ENCODE measurements around the gene ARHGAP31. TPM values are rescaled to one million over a fixed set of nuclear protein-coding genes. Genes with fewer than 3 reads are reported as not detected.
"Not testable (repeated sequence)": the region's sequence is repeated elsewhere in the genome, so short reads cannot be mapped to it uniquely, and the experiment has no call there.

The ARHGAP31 gene
- total RNA-seq, 1 donor from 2014 or later, result 25.4 TPM

- DNase-seq (ENCODE audit: low spot score), result no peak
These were observed 801 bp downstream of the ARHGAP31 start for GRCh38 chr3:119294696-119295671.

DNA sequence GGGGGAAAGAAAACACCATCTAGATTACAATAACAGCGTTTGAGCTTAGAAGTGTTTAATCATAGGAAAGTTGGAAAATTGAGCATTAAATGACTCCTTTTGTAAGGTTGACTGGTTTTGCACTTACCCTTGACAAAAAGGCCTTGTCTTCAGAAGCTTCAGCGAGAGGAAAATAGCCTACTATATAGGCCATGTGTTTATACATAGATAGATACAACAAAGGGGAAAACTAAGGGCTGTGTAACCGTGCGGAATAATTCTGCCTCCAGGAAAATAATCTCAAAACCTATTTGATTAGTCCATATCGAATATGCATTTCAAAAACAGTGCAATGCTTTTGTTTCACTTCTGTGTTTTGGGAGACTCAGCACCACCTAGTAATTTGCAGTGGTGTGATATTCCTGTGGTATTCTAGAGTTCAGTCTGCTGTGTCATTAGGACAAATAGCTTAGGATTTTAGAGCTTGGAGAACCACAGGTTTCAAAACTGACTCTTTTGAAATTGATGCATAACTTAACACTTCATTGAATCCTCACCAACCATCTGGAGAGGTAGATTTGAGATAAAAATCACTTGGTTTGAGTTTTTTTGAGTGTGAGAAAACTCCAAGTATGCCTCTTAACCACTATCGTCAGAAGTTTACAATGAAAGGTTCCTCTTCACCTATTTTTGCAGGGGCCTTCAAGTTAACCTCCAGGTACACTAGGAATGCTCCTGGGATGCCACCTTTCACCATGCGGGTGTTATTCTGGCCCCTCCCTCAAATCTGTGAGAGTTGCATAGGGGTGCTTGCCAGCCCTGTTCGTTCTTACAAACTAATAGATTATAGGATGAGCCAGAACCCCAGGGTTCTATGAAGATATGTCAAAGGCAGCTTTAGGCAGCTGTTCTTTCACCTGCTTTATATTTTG lies 1.9 kb downstream of the ARHGAP31 start:
- no peak for DNase-seq (ENCODE audit: low spot score)

DNA sequence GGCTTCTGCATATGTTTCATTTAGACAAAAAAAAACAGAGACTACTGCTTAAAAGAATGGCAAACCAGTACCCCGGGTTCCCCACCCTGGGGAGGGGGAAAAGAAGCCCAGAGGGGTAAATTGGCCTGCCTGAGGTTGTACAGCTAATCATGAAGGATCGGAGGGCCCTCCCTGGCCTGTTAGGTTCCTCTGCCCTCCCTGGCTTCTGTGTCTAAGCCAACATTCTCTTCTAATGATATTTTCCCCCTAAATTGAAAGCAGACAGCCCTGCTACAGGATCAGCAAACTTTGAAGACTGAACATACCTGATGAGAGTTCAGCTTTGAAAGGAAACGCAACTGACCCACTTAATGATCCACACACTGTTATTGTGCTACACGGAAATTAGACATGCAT lies 2.5 kb downstream of the ARHGAP31 start:
- no peak for DNase-seq (ENCODE audit: low spot score)

DNA sequence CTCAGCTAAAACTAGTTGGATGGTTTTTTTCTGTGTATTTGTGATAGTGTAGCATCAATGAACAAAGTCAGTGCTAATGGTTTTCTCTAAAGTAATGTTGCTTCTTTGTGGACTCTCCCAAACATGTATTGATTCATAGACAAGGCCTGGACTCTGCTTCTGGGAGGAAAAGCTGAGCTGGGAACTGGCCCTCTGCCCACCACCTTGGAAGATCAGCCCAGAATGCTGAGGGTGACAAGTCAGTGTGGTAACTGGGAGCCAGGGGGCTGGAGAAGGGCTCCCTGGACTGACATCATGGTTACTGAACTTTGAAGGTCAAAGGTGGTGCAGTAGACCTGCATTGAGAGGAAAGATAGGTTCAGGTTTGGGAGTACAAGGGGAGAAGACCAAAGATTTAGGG lies 3.0 kb downstream of the ARHGAP31 start:
- DNase-seq (ENCODE audit: low spot score), result no peak

GRCh38 chr3:119298565-119298941 lies 4.4 kb downstream of the ARHGAP31 start:
- DNase-seq (ENCODE audit: low spot score), result no peak

DNA sequence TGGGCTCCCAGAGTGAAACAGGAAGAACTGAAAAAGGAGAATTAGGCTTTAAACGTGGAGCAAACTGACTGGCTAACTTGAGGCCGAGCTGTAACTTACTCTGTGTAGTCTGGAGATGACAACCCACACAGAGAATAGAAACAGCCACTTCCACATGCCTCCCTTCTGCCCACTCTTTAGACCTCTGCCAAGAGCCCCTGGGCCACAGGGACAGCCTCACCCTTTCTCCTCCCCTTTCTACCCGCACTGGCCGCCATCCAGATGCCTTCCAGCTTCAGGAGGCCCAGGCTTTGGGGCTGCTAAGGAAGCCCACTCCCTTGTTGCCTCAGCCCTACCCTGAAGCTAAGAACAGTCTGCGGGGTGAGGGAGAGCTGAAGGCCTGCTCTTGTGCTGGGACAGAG lies 6.8 kb downstream of the ARHGAP31 start:
- no peak for DNase-seq (ENCODE audit: low spot score)

DNA sequence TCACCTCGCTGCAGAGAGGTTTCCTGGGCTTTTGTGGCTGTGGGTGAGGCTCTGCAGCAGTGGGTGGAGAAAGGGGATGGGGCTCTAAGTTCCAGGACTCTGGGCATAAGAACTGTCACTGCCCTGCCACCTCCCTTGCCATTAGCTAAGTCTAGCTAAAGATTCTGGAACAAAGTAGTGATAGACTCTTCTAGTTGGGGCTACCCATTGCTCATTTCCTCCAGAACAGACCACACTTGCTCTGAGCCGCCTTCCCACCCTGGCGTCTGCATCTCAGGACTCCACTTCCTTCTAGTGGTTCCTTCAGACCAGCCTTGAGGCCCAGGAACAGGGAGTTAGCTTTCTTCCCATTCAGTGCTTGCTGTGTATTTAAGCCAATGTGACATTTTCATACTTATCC lies 7.5 kb downstream of the ARHGAP31 start:
- DNase-seq (ENCODE audit: low spot score), result no peak

- DNase-seq (ENCODE audit: low spot score), result no peak
These were observed 8.7 kb downstream of the ARHGAP31 start for GRCh38 chr3:119302697-119303551.

DNA sequence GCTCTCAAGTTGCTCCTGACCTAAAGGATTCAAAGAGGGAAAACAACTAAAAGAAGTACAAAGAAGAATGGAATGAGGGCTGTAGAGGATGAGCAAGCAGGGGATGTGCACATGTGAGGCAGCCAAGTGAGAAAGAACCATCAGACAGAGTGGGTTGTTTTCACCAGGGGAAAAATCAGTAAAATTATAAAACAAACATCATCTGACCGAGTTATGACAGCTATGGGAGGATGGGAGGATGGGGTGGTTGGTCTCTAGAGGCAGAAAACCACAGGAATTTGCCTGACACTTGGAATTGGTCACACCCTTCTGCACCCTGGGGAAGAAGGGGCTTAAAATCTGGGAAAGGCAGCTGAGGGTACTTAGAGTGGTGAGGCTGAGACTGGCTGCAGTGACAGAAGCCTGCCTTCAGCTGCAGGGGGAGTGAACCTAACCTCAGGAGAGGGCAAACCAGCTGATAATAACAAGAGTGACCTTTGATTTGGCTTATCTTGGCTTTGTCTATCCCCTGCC lies 10.1 kb downstream of the ARHGAP31 start:
- DNase-seq (ENCODE audit: low spot score), result no peak

- no peak for DNase-seq (ENCODE audit: low spot score)
These were observed 11.1 kb downstream of the ARHGAP31 start for GRCh38 chr3:119305286-119305685.

DNA sequence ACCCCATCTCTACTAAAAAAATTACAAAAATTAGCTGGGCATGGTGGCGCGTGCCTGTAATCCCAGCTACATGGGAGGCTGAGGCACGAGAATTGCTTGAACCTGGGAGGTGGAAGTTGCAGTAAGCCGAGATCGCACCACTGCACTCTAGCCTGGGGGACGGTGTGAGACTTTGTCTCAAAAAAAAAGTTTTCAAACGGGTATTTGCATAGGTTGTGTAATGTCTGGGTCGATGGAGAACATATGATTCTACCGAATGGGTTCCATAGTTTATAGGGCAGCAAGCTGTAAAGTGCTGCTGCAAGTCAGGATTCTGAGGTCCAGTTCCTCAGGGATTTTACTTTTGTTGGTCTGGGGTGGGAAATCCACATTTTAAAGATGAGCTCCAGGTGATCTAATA lies 12.2 kb downstream of the ARHGAP31 start:
- not testable (repeated sequence) for DNase-seq (ENCODE audit: low spot score)

GRCh38 chr3:119308355-119308754 lies 14.2 kb downstream of the ARHGAP31 start:
- no peak for DNase-seq (ENCODE audit: low spot score)

DNA sequence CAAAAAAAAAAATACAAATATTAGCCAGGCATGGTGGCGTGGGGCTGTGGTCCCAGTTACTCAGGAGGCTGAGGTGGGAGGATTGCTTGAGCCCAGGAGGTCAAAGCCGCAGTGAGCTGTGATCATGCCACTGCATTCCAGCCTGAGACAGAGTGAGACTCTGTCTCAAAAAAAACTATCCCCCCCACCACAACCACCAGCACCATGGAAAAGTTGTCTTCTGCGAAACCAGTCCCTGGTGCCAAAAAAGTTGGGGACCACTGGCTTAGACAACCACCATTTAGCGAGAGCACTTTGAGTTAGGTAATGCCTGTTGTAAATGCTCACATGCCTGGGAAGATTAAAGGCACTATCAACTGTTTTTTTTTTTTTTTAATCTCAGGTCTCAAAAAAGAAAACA lies 15.4 kb downstream of the ARHGAP31 start:
- DNase-seq (ENCODE audit: low spot score), result no peak

- DNase-seq (ENCODE audit: low spot score), result no peak
These were observed 15.9 kb downstream of the ARHGAP31 start for GRCh38 chr3:119310071-119310470.

DNA sequence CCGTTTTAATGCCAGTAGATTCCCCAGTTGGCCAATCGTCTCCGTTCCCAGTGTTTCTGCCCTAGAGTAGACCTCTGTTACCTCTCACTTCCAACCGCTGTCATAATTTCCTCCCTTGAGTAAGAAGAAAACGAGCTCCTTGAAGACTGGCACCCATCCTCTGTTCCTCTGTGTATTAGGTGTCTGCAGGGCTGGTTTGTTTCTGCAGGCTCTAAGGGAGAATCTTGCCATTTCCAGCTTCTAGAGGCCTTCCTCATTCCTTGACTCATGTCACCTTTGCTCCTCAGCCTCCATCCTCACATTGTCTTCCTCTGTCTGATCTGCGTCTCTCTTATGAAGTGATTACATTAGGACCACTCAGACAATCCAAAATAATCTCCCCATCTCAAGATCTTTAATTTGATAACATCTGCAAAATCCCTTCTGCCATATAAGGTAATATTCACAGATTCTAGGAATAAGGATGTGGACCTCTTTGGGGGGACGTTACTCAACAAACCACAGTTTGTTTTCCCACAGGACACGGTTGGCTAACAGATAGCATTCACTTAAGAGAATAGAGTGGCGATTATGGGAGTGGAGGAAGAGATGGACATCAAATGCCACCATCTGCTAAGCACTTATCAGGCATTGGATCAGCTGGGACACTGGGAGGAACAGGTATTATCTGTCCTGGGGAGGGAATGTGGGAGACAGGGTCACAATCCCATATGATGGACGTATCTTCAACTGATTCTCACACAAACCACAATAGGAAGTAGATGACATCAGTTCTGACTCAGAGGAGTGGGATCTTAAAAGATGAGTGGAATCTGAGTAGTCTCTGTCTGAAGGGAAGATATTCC lies 17.1 kb downstream of the ARHGAP31 start:
- no peak for DNase-seq (ENCODE audit: low spot score)

DNA sequence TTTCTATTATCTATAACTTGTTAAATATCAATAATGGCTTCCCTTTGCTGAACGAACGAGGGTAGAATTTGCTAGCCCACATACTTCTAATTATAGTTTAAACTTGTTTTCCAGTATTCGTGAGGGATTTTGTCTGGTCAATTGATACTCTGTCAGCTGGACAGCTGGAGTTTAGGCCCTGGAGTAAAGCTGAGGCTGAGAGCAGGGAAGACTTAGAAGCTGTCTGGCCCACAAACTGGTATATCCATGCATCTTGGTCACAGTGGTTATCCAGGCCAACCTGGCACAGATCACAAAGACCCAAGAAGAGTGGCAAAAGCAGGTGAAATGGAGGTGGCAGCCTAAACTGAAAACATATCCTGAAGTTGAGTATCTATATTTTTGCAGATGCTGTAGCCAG lies 19.3 kb downstream of the ARHGAP31 start:
- DNase-seq (ENCODE audit: low spot score), result no peak

DNA sequence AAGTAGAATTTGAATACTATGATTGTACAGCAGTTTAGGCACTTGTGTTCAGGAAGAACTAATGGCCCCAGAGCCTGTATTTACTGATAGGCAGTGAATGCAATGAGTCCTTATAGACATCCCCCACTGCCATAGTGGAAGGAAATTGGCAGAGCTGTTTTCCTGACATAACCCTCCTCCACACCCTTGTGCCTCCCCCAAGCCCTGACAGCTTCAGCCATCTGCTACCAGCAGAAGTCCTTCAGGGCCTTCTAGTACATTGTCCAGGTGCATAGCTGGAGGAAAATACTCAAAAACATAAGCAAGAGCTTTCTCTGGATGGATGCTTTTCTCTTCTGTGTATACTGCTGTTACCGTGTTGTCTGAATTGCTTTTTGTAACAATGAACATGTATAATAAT lies 20.6 kb downstream of the ARHGAP31 start:
- no peak for DNase-seq (ENCODE audit: low spot score)

- no peak for DNase-seq (ENCODE audit: low spot score)
These were observed 21.6 kb downstream of the ARHGAP31 start for GRCh38 chr3:119315600-119316312.

DNA sequence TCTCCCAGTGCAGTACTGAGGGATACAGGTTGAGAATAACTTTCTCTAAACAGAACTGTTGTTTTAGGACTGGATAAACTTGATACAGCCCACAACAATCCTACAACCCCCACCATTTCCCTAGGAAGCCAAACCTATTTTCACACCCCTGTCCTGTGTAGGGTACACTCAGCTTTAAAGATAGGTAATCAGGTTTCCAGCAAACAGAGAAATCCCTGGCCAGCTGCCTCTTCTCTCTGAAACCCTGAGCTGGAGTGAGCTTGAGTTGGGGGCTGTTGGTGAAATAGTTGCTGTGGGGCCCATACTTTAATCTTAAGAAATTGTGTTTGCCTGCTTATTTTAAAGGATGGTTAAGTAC lies 22.1 kb downstream of the ARHGAP31 start:
- DNase-seq (ENCODE audit: low spot score), result no peak

DNA sequence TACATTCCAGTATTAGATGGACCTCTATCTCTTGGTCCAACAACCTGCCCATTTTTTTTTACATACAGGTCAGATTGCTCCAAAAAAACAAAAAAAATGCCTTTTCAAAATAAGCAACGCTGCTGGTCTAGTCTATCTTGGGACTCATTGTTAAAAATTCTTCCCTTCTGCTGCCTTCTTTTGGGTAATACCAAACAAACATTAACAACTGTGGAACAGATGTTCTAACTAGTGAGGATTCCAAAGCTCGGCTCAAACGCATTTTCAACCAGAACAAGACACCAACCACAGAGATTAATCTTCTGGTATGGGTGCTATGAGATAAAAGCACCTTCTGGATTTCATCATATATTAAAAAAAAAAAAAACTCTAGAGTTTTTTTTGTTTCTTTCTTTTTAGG lies 24.7 kb downstream of the ARHGAP31 start:
- no peak for DNase-seq (ENCODE audit: low spot score)
